Measurements from ENCODE around the gene WIZ. TPM values are rescaled to one million over a fixed set of nuclear protein-coding genes. Genes with fewer than 3 reads are reported as not detected.

WIZ gene
- total and polyA plus RNA-seq, 10 of the 15 experiments (the other 5 are each of a cell fraction or from before 2014, with no cell fraction given) = 0.10 to 26.7 (median 2.7) TPM

- TF ChIP-seq ZNF687 (IDR thresholded peaks at IDR 0.05) (no peak), MTA2 (IDR thresholded peaks at IDR 0.05; ENCODE audit: low read depth) (no peak), KAT2A (conservative IDR thresholded peaks at IDR 0.05; ENCODE audit: control insufficient read depth, low read depth, low read length) (no peak), ZBED1 (IDR thresholded peaks at IDR 0.05; ENCODE audit: borderline replicate concordance) (no peak), KDM1A (IDR thresholded peaks at IDR 0.05; ENCODE audit: borderline replicate concordance) (no peak), POU2F2 (IDR thresholded peaks at IDR 0.05; ENCODE audit: borderline replicate concordance, low read depth, low read length) (no peak), CHD4 (IDR thresholded peaks at IDR 0.05) (no peak), TBL1XR1 (IDR thresholded peaks at IDR 0.05; ENCODE audit: low read depth, low read length) (no peak), POLR2A (IDR thresholded peaks at IDR 0.05; ENCODE audit: low read depth, low read length) (peak; percentile 56), CUX1 (IDR thresholded peaks at IDR 0.05; ENCODE audit: insufficient replicate concordance, low read depth, low read length) (no peak), RAD51 (IDR thresholded peaks at IDR 0.05) (no peak), MLLT1 (IDR thresholded peaks at IDR 0.05) (no peak), LARP7 (IDR thresholded peaks at IDR 0.05) (no peak), CBX5 (IDR thresholded peaks at IDR 0.05; ENCODE audit: low read depth) (no peak), BRCA1 (IDR thresholded peaks at IDR 0.05; ENCODE audit: low read depth, low read length) (no peak), RELA (IDR thresholded peaks at IDR 0.05; ENCODE audit: borderline replicate concordance, partially characterized antibody) (no peak), RFX5 (IDR thresholded peaks at IDR 0.05; ENCODE audit: low read depth, low read length) (no peak), SREBF1 (IDR thresholded peaks at IDR 0.05; ENCODE audit: low read length) (no peak), SPI1 (IDR thresholded peaks at IDR 0.05; ENCODE audit: borderline replicate concordance, insufficient read depth, low read depth, low read length) (no peak), PML (IDR thresholded peaks at IDR 0.05; ENCODE audit: low read length) (no peak)
Measured at GRCh38 chr19:15453906-15454860, 4.4 kb upstream of the WIZ start (continued).
